ENCODE data around the gene ROCK2. TPM values are rescaled to one million over a fixed set of nuclear protein-coding genes. Genes with fewer than 3 reads are reported as not detected.

ROCK2 gene
- total and polyA plus RNA-seq, 2 of the 13 experiments (the other 11 are each of a cell fraction or from before 2014, with no cell fraction given) = 38.1 to 119 TPM

DNA sequence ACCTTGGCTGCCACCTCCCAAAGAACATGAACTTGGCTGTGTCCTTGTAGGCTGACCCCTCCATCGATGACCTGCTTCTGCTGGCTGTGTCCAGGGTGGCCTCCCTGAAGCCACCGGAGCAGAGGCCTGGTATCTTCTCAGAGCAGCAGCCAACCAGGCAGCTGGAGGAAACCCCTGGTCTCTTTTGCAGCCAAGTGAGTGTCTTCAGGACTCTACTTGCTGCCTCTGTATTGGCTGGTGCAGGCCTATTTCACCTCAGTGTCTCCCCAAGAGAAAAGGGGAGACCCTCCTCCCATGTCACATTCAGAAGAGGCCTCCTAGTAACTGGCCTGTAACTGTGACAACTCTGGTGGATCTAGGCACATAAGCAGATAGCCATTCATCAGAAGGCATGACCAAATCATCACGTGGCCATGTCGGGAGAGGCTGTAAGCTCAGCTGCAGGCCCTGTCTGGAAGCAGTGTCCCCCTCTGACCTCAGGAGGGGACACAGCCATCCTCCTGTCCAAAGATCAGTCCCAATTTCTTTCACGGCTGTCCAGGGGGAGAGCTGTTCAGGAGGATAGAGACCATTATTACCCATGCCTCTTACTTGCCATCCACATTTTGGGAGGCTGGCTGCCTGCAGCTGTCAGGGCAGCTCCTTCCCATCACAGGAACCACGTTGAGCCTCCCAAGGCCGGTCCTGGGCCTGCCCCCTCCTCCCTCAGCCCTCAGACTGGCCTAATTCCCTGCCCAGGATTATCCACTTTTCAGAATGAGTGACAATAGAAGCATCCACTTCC, 20.9 kb upstream of the ROCK2 start (continued):
- TF ChIP-seq ZNF136 (CRISPR knock-in tag; IDR thresholded peaks at IDR 0.05; ENCODE audit: low read depth) (no peak), ASH2L (IDR thresholded peaks at IDR 0.05; ENCODE audit: insufficient read length, low read depth, low read length) (peak; percentile 44), MBNL3 (CRISPR knock-in tag; conservative IDR thresholded peaks at IDR 0.05) (no peak), AHR (CRISPR knock-in tag; IDR thresholded peaks at IDR 0.05) (0 out of 2 replicates have a peak, but pooled peaks have one; percentile 45), TOPORS (CRISPR knock-in tag; IDR thresholded peaks at IDR 0.05) (peak; percentile 78; the same call in 1 of the 2 replicates), ZNF577 (CRISPR knock-in tag; IDR thresholded peaks at IDR 0.05; ENCODE audit: borderline replicate concordance, low read depth) (no peak), SIN3A (IDR thresholded peaks at IDR 0.05; ENCODE audit: borderline replicate concordance, low read depth, low read length) (0 out of 2 replicates have a peak, but pooled peaks have one; percentile 63), YEATS2 (CRISPR knock-in tag; IDR thresholded peaks at IDR 0.05; ENCODE audit: borderline replicate concordance) (peak; percentile 62; the same call in 1 of the 2 replicates), FOXK1 (CRISPR knock-in tag; IDR thresholded peaks at IDR 0.05; ENCODE audit: borderline replicate concordance, low read depth) (peak; percentile 16; the same call in 1 of the 2 replicates), THYN1 (CRISPR knock-in tag; IDR thresholded peaks at IDR 0.05; ENCODE audit: borderline replicate concordance, low read depth) (no peak), EHMT2 (IDR thresholded peaks at IDR 0.05; ENCODE audit: borderline replicate concordance, low read depth, low read length) (no peak; the same call in 1 of the 2 replicates), RAD21 (CRISPR knock-in tag; IDR thresholded peaks at IDR 0.05) (peak; percentile 57), KDM5B (CRISPR knock-in tag; IDR thresholded peaks at IDR 0.05; ENCODE audit: borderline replicate concordance) (peak; percentile 10; the same call in 1 of the 2 replicates), MIER2 (CRISPR knock-in tag; IDR thresholded peaks at IDR 0.05) (no peak; the same call in none of the 2 replicates), TRIM24 (CRISPR knock-in tag; IDR thresholded peaks at IDR 0.05) (no peak), NFYB (CRISPR knock-in tag; IDR thresholded peaks at IDR 0.05) (peak; percentile 5; the same call in 1 of the 2 replicates), KLF16 (CRISPR knock-in tag; IDR thresholded peaks at IDR 0.05) (peak in 1 of 2 experiments; percentile 42; a peak in 1 of 4 replicates), ZNF232 (CRISPR knock-in tag; IDR thresholded peaks at IDR 0.05; ENCODE audit: borderline replicate concordance) (peak; percentile 92; the same call in 1 of the 2 replicates)
- TF ChIP-seq, protein P1, sequence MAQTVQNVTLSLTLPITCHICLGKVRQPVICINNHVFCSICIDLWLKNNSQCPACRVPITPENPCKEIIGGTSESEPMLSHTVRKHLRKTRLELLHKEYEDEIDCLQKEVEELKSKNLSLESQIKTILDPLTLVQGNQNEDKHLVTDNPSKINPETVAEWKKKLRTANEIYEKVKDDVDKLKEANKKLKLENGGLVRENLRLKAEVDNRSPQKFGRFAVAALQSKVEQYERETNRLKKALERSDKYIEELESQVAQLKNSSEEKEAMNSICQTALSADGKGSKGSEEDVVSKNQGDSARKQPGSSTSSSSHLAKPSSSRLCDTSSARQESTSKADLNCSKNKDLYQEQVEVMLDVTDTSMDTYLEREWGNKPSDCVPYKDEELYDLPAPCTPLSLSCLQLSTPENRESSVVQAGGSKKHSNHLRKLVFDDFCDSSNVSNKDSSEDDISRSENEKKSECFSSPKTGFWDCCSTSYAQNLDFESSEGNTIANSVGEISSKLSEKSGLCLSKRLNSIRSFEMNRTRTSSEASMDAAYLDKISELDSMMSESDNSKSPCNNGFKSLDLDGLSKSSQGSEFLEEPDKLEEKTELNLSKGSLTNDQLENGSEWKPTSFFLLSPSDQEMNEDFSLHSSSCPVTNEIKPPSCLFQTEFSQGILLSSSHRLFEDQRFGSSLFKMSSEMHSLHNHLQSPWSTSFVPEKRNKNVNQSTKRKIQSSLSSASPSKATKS (CRISPR knock-in tag; IDR thresholded peaks at IDR 0.05) = no peak
- TF ChIP-seq, protein P2, sequence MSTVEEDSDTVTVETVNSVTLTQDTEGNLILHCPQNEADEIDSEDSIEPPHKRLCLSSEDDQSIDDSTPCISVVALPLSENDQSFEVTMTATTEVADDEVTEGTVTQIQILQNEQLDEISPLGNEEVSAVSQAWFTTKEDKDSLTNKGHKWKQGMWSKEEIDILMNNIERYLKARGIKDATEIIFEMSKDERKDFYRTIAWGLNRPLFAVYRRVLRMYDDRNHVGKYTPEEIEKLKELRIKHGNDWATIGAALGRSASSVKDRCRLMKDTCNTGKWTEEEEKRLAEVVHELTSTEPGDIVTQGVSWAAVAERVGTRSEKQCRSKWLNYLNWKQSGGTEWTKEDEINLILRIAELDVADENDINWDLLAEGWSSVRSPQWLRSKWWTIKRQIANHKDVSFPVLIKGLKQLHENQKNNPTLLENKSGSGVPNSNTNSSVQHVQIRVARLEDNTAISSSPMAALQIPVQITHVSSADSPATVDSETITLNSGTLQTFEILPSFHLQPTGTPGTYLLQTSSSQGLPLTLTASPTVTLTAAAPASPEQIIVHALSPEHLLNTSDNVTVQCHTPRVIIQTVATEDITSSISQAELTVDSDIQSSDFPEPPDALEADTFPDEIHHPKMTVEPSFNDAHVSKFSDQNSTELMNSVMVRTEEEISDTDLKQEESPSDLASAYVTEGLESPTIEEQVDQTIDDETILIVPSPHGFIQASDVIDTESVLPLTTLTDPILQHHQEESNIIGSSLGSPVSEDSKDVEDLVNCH (CRISPR knock-in tag; IDR thresholded peaks at IDR 0.05) = no peak
- TF ChIP-seq, protein P3, sequence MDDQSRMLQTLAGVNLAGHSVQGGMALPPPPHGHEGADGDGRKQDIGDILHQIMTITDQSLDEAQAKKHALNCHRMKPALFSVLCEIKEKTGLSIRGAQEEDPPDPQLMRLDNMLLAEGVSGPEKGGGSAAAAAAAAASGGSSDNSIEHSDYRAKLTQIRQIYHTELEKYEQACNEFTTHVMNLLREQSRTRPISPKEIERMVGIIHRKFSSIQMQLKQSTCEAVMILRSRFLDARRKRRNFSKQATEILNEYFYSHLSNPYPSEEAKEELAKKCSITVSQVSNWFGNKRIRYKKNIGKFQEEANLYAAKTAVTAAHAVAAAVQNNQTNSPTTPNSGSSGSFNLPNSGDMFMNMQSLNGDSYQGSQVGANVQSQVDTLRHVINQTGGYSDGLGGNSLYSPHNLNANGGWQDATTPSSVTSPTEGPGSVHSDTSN (CRISPR knock-in tag; IDR thresholded peaks at IDR 0.05; ENCODE audit: borderline replicate concordance) = no peak

Data from HepG2 (cell line).